HL-60/S4 treated with phorbol 12-myristate 13-acetate at 8.2 ng/mL for 4 days and 3 days (cell line): ENCODE results near the gene FOXK2.
"Not testable (repeated sequence)": the region's sequence is repeated elsewhere in the genome, so short reads cannot be mapped to it uniquely, and the experiment has no call there.

Source experiments
- in situ Hi-C: fragments of 300-500 bp; cut with MboI; formaldehyde crosslinking; loops from 2 replicates; pipeline ENCODE4 v1.15.0; 2022; ENCODE audit warnings: low sequenced_read_pairs

FOXK2 gene

GRCh38 chr17:82528484-82529265 is 9.1 kb downstream of the FOXK2 start:
- in situ Hi-C loops: no loop called here

- in situ Hi-C loops: no loop called here
These were observed 10.4 kb downstream of the FOXK2 start for GRCh38 chr17:82529914-82530300.

- in situ Hi-C loops: no loop called here
These were observed 11.9 kb downstream of the FOXK2 start for GRCh38 chr17:82531431-82531881.

- in situ Hi-C loops: no loop called here
These were observed 14.9 kb downstream of the FOXK2 start for GRCh38 chr17:82534401-82534812.

- in situ Hi-C loops: no loop called here
These were observed 17.1 kb downstream of the FOXK2 start for GRCh38 chr17:82536512-82537201.

GRCh38 chr17:82537228-82537627 is 17.7 kb downstream of the FOXK2 start:
- in situ Hi-C loops: not testable (repeated sequence)

GRCh38 chr17:82539076-82539475 is 19.5 kb downstream of the FOXK2 start:
- in situ Hi-C loops: not testable (repeated sequence)

- in situ Hi-C loops: no loop called here
These were observed 22.9 kb downstream of the FOXK2 start for GRCh38 chr17:82542439-82542838.

GRCh38 chr17:82544431-82545070 is 25.0 kb downstream of the FOXK2 start:
- in situ Hi-C loops: no loop called here

GRCh38 chr17:82545071-82545462 is 25.5 kb downstream of the FOXK2 start:
- in situ Hi-C loops: no loop called here

GRCh38 chr17:82547981-82548380 is 28.4 kb downstream of the FOXK2 start:
- in situ Hi-C loops: no loop called here

GRCh38 chr17:82548681-82549303 is 29.3 kb downstream of the FOXK2 start:
- in situ Hi-C loops: no loop called here

- in situ Hi-C loops: no loop called here
These were observed 32.4 kb downstream of the FOXK2 start for GRCh38 chr17:82551779-82552457.

GRCh38 chr17:82552580-82552979 is 33.0 kb downstream of the FOXK2 start:
- in situ Hi-C loops: no loop called here

- in situ Hi-C loops: no loop called here
These were observed 33.8 kb downstream of the FOXK2 start for GRCh38 chr17:82553210-82553930.

- in situ Hi-C loops: not testable (repeated sequence)
These were observed 38.0 kb downstream of the FOXK2 start for GRCh38 chr17:82557510-82557909.

GRCh38 chr17:82559566-82560251 is 40.2 kb downstream of the FOXK2 start:
- in situ Hi-C loops: no loop called here

- in situ Hi-C loops: no loop called here
These were observed 40.7 kb downstream of the FOXK2 start for GRCh38 chr17:82560252-82560642.

GRCh38 chr17:82560802-82561428 is 41.4 kb downstream of the FOXK2 start:
- in situ Hi-C loops: no loop called here
